ENCODE results near the gene CPNE1.

DNA sequence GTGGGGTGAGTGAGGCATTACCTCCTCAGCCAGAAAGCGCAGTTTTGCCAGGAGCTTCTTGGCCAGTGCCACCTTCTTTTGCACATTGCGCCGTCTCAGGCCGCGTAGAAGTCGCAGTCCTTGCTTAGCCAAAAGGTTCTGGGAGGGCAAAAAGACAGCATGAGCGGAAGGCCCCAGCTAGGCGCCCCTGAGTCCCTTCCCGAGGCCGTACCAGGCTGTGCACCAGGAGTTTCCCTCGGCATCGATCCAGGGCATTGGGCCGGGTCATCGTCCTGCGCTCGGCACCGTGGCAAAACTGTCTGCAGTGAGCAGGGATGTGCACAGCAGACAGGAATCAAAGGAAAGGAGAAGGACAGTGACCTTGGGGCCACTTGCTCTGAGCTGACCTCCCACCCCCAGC lies 69.2 kb downstream of the CPNE1 start:
- TF ChIP-seq, protein P1, sequence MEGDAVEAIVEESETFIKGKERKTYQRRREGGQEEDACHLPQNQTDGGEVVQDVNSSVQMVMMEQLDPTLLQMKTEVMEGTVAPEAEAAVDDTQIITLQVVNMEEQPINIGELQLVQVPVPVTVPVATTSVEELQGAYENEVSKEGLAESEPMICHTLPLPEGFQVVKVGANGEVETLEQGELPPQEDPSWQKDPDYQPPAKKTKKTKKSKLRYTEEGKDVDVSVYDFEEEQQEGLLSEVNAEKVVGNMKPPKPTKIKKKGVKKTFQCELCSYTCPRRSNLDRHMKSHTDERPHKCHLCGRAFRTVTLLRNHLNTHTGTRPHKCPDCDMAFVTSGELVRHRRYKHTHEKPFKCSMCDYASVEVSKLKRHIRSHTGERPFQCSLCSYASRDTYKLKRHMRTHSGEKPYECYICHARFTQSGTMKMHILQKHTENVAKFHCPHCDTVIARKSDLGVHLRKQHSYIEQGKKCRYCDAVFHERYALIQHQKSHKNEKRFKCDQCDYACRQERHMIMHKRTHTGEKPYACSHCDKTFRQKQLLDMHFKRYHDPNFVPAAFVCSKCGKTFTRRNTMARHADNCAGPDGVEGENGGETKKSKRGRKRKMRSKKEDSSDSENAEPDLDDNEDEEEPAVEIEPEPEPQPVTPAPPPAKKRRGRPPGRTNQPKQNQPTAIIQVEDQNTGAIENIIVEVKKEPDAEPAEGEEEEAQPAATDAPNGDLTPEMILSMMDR (conservative IDR thresholded peaks at IDR 0.05 in 1 of 2, IDR thresholded peaks at IDR 0.05 in 1 of 2; ENCODE audit: low read depth in 1 of 2, low read length in 2 of 2), result no peak
- no peak for TF ChIP-seq EZH2 (IDR thresholded peaks at IDR 0.05; ENCODE audit: low read length, missing control alignments)

All from fibroblast of lung (primary cell).